Endothelial cell (in vitro differentiated cells): ENCODE measurements around the gene CA11. TPM values are rescaled to one million over a fixed set of nuclear protein-coding genes. Genes with fewer than 3 reads are reported as not detected.

Experiments used
- DNase-seq: peaks from one replicate; pipeline ENCODE4 v3.0.0; 2021; ENCODE audit warnings: low spot score
- H3K27ac Mint-ChIP-seq: one replicate; pipeline ENCODE4 v1.8.0; 2021; ENCODE audit warnings: mixed read lengths, inconsistent platforms; ENCODE audit not compliant: unreplicated experiment
- H3K27me3 Mint-ChIP-seq: one replicate; pipeline ENCODE4 v1.8.0; 2021; ENCODE audit warnings: mild to moderate bottlenecking, moderate library complexity, mixed read lengths, inconsistent platforms; ENCODE audit not compliant: unreplicated experiment
- H3K36me3 Mint-ChIP-seq: one replicate; pipeline ENCODE4 v1.8.0; 2021; ENCODE audit warnings: mild to moderate bottlenecking, low read depth, mixed read lengths, inconsistent platforms; ENCODE audit not compliant: unreplicated experiment
- H3K4me1 Mint-ChIP-seq: one replicate; pipeline ENCODE4 v1.8.0; 2021; ENCODE audit warnings: mild to moderate bottlenecking, mixed read lengths, inconsistent platforms; ENCODE audit not compliant: unreplicated experiment
- H3K4me3 Mint-ChIP-seq: one replicate; pipeline ENCODE4 v1.8.0; 2021; ENCODE audit warnings: mild to moderate bottlenecking, mixed read lengths, inconsistent platforms; ENCODE audit not compliant: unreplicated experiment
- H3K9me3 Mint-ChIP-seq: one replicate; pipeline ENCODE4 v1.8.0; 2021; ENCODE audit warnings: mixed read lengths, inconsistent platforms; ENCODE audit not compliant: unreplicated experiment
- total RNA-seq: library from RNA; stranded (reverse); fragmentation: NEBNext Ultra II Directional; extraction: Animal tissue kit (Norgen Biotek cat#: 25700); gene quantifications from one replicate; pipeline ENCODE4 v1.2.1, GENCODE V29; 2021; ENCODE audit not compliant: unreplicated experiment
- TF ChIP-seq, protein P1 (sequence below): fragments of 200-600 bp; sonication (generic); IDR thresholded peaks from one replicate; pipeline ENCODE4 v1.5.0; 2021; ENCODE audit warnings: antibody characterized with exemption; ENCODE audit not compliant: unreplicated experiment

CA11 gene
- total RNA-seq, 1 donor from 2014 or later, result 11.9 TPM

DNA sequence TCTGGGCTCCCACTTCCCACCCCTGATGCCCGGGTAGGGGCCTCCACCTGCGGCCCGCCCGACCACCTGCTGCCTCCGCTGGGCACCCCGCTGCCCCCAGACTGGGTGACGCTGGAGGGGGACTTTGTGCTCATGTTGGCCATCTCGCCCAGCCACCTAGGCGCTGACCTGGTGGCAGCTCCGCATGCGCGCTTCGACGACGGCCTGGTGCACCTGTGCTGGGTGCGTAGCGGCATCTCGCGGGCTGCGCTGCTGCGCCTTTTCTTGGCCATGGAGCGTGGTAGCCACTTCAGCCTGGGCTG lies 16.7 kb downstream of the CA11 start:
- Mint-ChIP-seq H3K4me3 (no peak overlapping the region), H3K36me3 (peaks cover 3% of the 10 kb centered on the region), H3K4me1 (peaks cover 10% of the 10 kb centered on the region), H3K9me3 (no peaks in the 10 kb centered on the region), H3K27ac (no peak overlapping the region), H3K27me3 (peaks cover 23% of the 10 kb centered on the region)
- TF ChIP-seq, protein P1, sequence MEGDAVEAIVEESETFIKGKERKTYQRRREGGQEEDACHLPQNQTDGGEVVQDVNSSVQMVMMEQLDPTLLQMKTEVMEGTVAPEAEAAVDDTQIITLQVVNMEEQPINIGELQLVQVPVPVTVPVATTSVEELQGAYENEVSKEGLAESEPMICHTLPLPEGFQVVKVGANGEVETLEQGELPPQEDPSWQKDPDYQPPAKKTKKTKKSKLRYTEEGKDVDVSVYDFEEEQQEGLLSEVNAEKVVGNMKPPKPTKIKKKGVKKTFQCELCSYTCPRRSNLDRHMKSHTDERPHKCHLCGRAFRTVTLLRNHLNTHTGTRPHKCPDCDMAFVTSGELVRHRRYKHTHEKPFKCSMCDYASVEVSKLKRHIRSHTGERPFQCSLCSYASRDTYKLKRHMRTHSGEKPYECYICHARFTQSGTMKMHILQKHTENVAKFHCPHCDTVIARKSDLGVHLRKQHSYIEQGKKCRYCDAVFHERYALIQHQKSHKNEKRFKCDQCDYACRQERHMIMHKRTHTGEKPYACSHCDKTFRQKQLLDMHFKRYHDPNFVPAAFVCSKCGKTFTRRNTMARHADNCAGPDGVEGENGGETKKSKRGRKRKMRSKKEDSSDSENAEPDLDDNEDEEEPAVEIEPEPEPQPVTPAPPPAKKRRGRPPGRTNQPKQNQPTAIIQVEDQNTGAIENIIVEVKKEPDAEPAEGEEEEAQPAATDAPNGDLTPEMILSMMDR, result no peak
- DNase-seq, result no peak

DNA sequence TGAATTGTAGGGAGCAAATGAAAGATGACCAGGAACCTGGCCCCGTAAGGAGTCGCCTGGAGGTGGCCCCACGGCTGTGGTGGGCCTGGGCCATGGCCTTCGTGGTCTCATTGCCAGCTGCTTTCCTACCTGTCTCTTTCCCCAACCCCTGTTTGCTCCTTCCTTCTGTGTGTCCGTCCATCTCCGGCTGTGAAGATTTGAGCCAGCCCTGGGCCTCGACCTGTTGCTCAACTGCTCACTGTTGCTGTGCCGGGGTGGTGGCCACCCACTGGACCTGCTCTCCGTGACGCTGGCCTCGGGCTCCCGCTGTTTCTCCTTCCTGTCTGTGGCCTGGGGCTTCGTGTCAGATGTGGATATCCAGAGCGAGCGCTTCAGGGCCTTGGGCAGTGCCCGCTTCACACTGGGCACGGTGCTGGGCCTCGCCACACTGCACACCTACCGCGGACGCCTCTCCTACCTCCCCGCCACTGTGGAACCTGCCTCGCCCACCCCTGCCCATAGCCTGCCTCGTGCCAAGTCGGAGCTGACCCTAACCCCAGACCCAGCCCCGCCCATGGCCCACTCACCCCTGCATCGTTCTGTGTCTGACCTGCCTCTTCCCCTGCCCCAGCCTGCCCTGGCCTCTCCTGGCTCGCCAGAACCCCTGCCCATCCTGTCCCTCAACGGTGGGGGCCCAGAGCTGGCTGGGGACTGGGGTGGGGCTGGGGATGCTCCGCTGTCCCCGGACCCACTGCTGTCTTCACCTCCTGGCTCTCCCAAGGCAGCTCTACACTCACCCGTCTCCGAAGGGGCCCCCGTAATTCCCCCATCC lies 17.3 kb downstream of the CA11 start:
- DNase-seq, result no peak

DNA sequence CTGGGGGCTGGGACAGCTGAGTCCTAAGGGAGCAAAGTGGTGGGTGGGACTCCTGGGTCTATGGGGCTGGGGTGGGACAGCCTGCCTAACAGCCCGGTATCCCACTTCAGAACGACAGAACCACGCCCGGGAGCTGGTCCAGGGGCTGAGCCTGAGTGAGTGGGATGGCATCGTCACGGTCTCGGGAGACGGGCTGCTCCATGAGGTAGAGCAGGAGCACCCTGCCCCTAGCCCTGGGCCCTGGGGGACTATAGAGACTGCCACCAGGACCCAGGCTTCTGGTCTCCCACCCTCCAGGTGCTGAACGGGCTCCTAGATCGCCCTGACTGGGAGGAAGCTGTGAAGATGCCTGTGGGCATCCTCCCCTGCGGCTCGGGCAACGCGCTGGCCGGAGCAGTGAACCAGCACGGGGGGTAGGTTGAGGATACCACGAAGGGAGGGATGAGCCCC lies 18.1 kb downstream of the CA11 start:
- Mint-ChIP-seq H3K9me3 (no peaks in the 10 kb centered on the region), H3K27ac (no peak overlapping the region), H3K36me3 (peaks cover 10% of the 10 kb centered on the region), H3K4me3 (no peak overlapping the region), H3K27me3 (peaks cover 21% of the 10 kb centered on the region), H3K4me1 (peaks cover 15% of the 10 kb centered on the region)
- TF ChIP-seq, protein P1, result no peak
- no peak for DNase-seq

More for the DNA sequence above, 17.3 kb downstream of the CA11 start:
- peaks cover 10% of the 10 kb centered on the region for H3K4me1 Mint-ChIP-seq
- H3K36me3 Mint-ChIP-seq, result peaks cover 4% of the 10 kb centered on the region
- TF ChIP-seq, protein P1, result no peak
- no peak overlapping the region for H3K4me3 Mint-ChIP-seq
- H3K9me3 Mint-ChIP-seq, result no peaks in the 10 kb centered on the region
- H3K27me3 Mint-ChIP-seq, result peaks cover 20% of the 10 kb centered on the region
- H3K27ac Mint-ChIP-seq, result no peak overlapping the region

DNA sequence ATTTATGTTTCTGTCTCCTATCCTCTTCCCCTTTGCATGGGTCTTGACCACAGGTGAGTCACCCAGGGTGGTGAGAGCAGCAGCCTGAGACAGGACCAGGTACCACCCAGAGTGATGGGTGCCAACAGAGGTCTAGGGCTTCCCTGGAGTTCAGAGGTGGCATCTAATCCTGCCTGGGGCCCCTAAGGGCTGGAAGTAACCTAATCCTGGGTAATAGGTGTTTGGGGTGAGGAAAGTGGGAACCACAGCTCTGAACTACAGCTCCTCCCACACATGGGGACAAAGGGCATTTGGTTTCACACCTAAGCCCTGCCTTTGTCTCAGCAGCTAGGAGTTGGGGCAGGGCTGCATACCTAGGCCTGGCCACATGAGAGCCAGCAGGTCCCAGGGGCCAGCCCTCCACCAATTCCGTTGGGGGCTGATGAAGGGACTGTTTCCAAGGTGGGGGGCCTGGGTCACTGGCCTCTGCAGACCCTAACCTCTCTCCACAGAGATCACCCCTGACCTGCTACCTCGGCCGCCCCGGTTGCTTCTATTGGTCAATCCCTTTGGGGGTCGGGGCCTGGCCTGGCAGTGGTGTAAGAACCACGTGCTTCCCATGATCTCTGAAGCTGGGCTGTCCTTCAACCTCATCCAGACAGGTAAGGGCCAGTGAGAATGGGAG lies 18.7 kb downstream of the CA11 start:
- no peak for DNase-seq
- no peaks in the 10 kb centered on the region for H3K9me3 Mint-ChIP-seq

More for the DNA sequence above, 18.7 kb downstream of the CA11 start:
- Mint-ChIP-seq H3K4me1 (peaks cover 15% of the 10 kb centered on the region), H3K4me3 (no peak overlapping the region), H3K36me3 (peaks cover 12% of the 10 kb centered on the region), H3K27me3 (peaks cover 18% of the 10 kb centered on the region), H3K27ac (no peak overlapping the region)
- TF ChIP-seq, protein P1, result no peak
